GM18858 (cell line): ENCODE measurements around the gene TBC1D16.
"Not testable (repeated sequence)": the region's sequence is repeated elsewhere in the genome, so short reads cannot be mapped to it uniquely, and the experiment has no call there.

ENCODE experiments used
- ATAC-seq: cut with Tn5 transposase; IDR thresholded peaks from one replicate; pipeline ENCODE4 v1.9.1; 2021; ENCODE audit not compliant: unreplicated experiment

The TBC1D16 gene

GRCh38 chr17:80055597-80055996 lies 19.9 kb upstream of the TBC1D16 start:
- ATAC-seq = no peak

GRCh38 chr17:80053102-80053501 lies 17.4 kb upstream of the TBC1D16 start:
- no peak for ATAC-seq

DNA sequence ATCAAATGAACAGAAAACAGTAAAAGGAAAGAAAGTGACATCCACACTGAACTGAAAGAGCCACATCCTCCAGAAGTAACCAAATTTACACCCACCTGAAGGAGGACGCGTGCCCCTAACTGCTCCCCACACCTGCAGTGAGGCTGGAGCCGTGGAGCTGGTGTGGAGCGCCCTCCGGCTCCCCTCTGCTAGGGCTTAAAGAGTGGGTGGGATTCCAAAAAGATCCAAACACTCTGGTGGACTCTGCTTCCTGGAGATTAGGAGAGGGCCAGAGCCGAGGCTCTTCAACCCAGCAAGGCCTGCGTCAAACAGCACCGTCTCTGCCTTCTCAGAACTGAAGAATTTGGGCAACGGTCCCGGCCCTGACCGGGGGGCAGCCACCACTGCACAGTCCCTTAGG lies 16.0 kb upstream of the TBC1D16 start:
- ATAC-seq = no peak

GRCh38 chr17:80050706-80051105 lies 15.0 kb upstream of the TBC1D16 start:
- no peak for ATAC-seq

GRCh38 chr17:80049986-80050385 lies 14.3 kb upstream of the TBC1D16 start:
- no peak for ATAC-seq

DNA sequence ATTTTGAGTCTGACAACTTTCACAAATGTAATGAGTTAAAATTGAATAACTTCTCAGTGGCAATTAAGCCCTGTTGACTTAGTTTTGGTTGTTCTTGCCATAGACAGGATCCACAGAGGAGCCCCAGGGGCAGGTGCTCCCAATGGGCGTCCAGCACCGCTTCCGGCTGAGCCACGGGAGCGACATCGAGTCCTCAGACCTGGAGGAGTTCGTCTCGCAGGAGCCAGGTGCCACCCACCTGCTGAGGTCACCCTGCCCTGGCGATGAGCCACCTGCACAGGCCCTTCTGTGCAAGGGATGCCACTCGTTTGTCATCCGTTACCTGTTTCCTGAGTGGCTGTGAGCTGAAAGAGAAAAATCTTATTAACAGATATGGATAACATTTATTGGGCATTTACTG lies 11.5 kb upstream of the TBC1D16 start:
- ATAC-seq = no peak

GRCh38 chr17:80046709-80047108 lies 11.0 kb upstream of the TBC1D16 start:
- ATAC-seq = not testable (repeated sequence)

DNA sequence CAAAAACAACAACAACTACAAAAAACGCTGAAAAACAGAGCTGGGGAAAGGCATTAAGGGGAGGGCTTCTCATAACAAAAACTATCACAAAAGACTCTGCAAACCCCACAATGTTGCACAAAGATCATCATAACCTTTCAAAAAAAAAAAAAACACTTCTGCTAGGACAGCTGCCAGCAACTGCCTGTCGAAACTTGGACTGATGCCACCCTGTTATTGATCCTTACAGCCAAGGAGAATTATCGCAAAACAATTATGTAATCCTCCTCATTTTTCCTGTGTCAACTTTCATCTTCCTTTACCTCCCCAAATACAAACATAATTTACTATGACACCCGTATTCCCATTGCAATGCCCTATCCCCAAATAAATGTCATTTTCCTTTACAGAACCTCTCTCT lies 10.0 kb upstream of the TBC1D16 start:
- ATAC-seq = no peak

GRCh38 chr17:80043963-80044362 lies 8.3 kb upstream of the TBC1D16 start:
- no peak for ATAC-seq

DNA sequence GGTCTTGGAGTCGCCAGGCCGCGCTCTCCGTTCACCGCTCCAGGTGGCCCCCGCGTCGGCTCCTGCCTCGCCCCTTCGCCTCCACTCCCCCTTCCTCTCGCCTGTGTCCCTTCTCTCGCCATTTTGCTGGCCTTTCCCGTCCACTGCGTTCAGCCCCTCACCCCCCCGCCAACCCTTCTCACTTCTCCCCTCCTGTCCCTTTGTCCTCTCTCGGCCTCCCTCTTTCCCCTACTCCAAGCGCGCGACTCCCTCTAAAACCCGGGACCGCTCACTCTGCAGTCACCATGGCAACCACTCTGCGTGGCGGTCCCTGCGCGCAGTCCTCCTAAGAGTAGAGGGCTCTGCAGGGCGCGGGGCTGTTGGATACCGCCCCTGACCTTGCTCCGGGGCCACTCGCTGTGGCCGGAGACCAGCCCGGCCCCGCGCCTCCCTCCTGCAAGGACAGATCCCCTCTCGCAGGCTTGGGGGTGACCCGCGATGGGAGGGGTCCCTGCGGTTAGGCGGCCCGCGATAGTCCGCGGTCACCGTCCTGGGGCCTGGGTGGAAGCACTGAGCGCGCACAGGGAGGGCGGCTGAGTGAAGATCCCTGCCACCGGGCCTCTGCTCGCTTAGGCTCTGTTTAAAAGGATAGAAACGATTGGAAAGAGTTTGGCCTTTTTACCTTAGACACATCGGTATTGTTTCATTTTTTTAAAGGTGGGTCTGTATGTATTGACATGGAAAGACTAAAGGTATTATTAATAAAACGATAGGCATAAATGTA lies 1.2 kb upstream of the TBC1D16 start:
- no peak for ATAC-seq

DNA sequence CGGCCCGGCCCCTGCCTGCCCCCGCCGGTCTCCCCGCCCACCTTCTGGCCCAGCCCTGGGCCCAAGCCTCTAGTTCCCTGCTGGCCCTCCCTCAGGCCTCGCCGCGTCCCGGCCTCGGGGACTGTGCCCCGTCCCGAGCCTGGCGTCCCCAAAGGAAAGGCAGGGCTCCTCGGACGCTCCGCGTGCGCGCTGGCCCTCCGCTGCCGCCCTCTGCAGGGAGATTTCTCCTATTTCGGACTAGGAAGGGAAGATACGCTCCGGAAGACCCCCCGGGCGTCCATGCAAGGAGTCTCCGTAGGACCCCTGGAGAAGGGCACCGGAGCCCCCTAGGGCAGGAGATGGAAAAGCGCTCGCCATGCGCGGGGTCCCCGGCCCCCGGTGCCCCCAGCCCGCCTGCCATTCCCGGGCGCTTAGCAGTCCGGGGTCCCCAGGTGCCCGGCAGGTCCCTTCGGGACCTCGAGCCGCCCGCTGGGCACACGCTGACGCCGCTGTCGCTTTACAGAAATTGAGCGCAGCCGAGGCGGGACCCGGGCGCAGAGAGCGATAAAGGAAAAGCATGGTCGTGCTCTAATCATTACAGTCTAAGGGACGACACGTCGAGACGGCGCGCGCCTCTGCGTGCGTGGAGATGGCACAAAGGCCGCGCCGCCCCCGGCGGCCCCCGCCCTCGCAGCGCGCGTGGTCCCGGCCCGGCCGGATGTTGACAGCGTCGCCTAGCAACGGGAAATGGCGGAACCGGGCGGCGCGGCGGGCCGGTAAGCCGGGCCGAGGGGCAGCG lies 454 bp upstream of the TBC1D16 start, which contains the start of gene CCDC40:
Gene CCDC40, plus strand, starts transcription at position 706 of the 778 bp plus-strand sequence. Its CDS starts 21 bp downstream, at position 727.
- ATAC-seq = no peak

DNA sequence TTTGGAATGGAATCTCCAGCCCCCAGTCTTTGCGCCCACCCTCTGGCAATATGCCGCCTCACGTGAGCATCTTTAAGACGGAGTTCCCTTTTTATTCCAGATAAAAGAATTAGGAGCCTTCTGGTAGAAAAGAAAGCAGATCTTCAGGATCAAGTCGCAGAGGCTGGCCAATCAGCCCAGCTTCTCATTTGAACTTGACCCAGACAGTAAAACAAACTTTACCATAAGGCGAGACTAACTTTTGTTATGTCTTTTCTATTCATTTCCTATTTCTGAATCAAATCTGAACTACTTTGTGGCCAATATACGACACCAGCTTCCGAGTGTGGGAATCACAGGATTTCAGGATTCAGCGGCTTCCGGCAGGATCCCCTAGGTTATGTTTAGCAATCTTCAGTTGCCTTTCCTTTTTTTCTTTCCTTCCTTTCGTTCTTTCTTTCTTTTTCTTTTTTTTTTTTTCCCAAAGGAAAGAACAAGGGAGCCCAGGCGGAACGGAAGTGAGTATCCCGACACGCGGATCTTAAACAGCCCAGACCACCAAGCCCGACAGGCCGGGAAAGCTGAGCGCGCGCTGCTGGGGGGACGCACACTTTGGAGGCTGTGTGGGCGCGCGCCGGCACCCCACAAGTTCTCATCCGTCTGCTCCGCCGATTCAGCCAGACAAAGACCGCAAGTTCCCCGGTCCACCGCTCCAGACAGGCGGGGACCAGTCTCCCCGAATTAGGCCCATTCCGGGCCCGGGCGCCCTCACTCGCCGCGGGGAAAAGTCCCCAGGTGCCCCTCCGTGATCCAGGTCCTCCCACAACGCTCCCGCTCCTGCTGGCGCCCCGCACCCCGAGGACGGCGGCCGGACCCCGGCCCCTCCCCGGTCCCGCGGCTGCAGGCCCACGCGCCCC lies 633 bp downstream of the TBC1D16 start:
- ATAC-seq = no peak

DNA sequence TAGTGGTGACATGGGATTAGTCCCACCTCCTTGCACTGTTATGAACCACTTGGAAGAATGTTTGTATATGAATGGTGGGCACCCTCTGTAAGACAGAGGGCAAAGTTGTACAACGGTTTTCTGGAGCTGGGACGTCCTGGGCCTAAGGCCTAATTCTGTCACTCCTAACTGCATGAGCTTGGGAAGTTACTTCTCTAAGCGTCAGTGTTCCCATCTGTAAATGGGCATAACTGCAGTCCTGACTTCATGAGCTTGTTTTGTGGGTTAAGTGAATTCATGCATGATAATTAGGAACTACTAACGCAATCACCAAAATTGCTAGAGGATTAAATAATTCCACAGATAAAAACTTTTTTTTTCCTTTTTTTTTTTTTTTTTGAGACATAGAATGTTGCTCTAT lies 1.8 kb downstream of the TBC1D16 start:
- no peak for ATAC-seq

GRCh38 chr17:80032614-80033171 lies 3.0 kb downstream of the TBC1D16 start:
- ATAC-seq = no peak

- no peak for ATAC-seq
These were observed 3.8 kb downstream of the TBC1D16 start for GRCh38 chr17:80031691-80032430.

GRCh38 chr17:80030730-80031410 lies 4.8 kb downstream of the TBC1D16 start:
- no peak for ATAC-seq

GRCh38 chr17:80029258-80029974 lies 6.3 kb downstream of the TBC1D16 start:
- no peak for ATAC-seq

DNA sequence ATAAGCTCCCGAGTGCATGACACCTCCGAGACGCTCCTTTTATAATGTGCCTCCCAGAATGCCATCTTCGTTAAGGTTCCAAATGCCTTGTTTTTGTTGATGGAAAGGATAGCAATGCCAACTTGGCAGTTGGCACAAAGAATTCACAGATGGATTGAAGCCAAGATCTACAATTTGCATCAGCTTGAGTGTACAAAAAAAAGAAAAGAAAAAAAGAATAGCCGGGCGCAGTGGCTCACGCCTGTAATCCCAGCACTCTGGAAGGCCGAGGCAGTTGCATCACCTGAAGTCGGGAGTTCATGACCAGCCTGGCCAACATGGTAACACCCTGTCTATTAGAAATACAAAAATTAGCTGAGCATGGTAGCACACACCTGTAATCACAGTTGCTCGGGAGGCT lies 7.6 kb downstream of the TBC1D16 start:
- no peak for ATAC-seq

DNA sequence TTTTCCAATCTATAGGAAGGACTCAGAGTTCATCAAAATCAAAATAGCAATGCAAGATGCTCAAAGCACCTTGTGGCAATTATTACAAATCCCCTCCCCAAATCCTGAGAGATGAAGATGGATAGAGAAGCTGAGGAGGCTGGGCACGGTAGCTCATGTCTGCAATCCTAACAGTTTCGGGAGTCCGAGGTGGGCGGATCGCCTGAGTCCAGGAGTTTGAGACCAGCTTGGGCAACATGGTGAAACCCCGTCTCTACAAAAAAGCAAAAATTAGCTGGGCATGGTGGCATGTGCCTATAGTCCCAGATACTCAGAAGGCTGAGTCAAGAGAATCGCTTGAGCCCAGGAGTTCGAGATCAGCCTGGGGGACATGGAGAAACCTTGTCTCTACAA lies 8.6 kb downstream of the TBC1D16 start:
- no peak for ATAC-seq
